ENCODE measurements around the gene ERBB2. TPM values are rescaled to one million over a fixed set of nuclear protein-coding genes. Genes with fewer than 3 reads are reported as not detected.
A peak's percentile ranks its signal among the peaks of the same experiment; 100 is the strongest.

Gene ERBB2
- total and polyA plus RNA-seq, 9 of the 15 experiments (the other 6 are each of a cell fraction or from before 2014, with no cell fraction given) = 0.74 to 5.6 (median 3.3) TPM

GRCh38 chr17:39650121-39650579 lies 49.7 kb upstream of the ERBB2 start (continued):
- TF ChIP-seq ZBTB26 (CRISPR knock-in tag; IDR thresholded peaks at IDR 0.05) (0 out of 2 replicates have a peak, but pooled peaks have one; percentile 5), NCOR1 (IDR thresholded peaks at IDR 0.05) (peak; percentile 59; the same call in 1 of the 2 replicates), TEAD1 (CRISPR knock-in tag; IDR thresholded peaks at IDR 0.05) (no peak; a peak in 2 of 4 replicates), SMAD4 (CRISPR knock-in tag; conservative IDR thresholded peaks at IDR 0.05) (peak; percentile 85), ZBTB34 (CRISPR knock-in tag; IDR thresholded peaks at IDR 0.05) (no peak), CHAMP1 (IDR thresholded peaks at IDR 0.05) (no peak), BRD9 (IDR thresholded peaks at IDR 0.05; ENCODE audit: low read depth, partially characterized antibody) (no peak), ID3 (CRISPR knock-in tag; IDR thresholded peaks at IDR 0.05) (no peak), ID3 (tag; IDR thresholded peaks at IDR 0.05) (peak; percentile 44; the same call in 1 of the 2 replicates), SIX5 (IDR thresholded peaks at IDR 0.05; ENCODE audit: borderline replicate concordance in 1 of 2, insufficient read depth in 1 of 2, low read depth in 1 of 2, low read length in 2 of 2) (no peak), DPF2 (IDR thresholded peaks at IDR 0.05) (peak; percentile 91), GTF3C2 (IDR thresholded peaks at IDR 0.05; ENCODE audit: borderline replicate concordance, extremely low read depth, insufficient read length) (no peak), ZNF217 (CRISPR knock-in tag; IDR thresholded peaks at IDR 0.05) (no peak), PTTG1 (tag; IDR thresholded peaks at IDR 0.05; ENCODE audit: low read depth) (peak; percentile 28; the same call in 1 of the 2 replicates), HNRNPLL (IDR thresholded peaks at IDR 0.05; ENCODE audit: low read depth, low read length, poor library complexity, severe bottlenecking) (no peak), POLR2G (IDR thresholded peaks at IDR 0.05; ENCODE audit: low read depth, low read length) (no peak), ZNF274 (IDR thresholded peaks at IDR 0.05; ENCODE audit: borderline replicate concordance, low read depth, low read length) (no peak), SMC3 (conservative IDR thresholded peaks at IDR 0.05; ENCODE audit: insufficient read depth, low read depth, low read length) (no peak), TAF7 (tag; IDR thresholded peaks at IDR 0.05) (no peak)
